ENCODE results near the gene SLC26A11.
"Not testable (repeated sequence)": the region's sequence is repeated elsewhere in the genome, so short reads cannot be mapped to it uniquely, and the experiment has no call there.

SLC26A11 gene

GRCh38 chr17:80281516-80281915 is 61.3 kb downstream of the SLC26A11 start:
- DNase-seq (ENCODE audit: low spot score), result no peak

- DNase-seq (ENCODE audit: low spot score), result peak; percentile 55
These were observed 63.1 kb downstream of the SLC26A11 start for GRCh38 chr17:80283116-80283852.

GRCh38 chr17:80284631-80285030 is 64.4 kb downstream of the SLC26A11 start:
- peak; percentile 40 for DNase-seq (ENCODE audit: low spot score)

GRCh38 chr17:80285237-80285920 is 65.2 kb downstream of the SLC26A11 start:
- no peak for DNase-seq (ENCODE audit: low spot score)

GRCh38 chr17:80286638-80286960 is 66.4 kb downstream of the SLC26A11 start:
- DNase-seq (ENCODE audit: low spot score), result no peak

- DNase-seq (ENCODE audit: low spot score), result no peak
These were observed 66.8 kb downstream of the SLC26A11 start for GRCh38 chr17:80287038-80287437.

GRCh38 chr17:80287806-80288567 is 67.8 kb downstream of the SLC26A11 start:
- no peak for DNase-seq (ENCODE audit: low spot score)

- DNase-seq (ENCODE audit: low spot score), result no peak
These were observed 69.4 kb downstream of the SLC26A11 start for GRCh38 chr17:80289616-80290015.

- DNase-seq (ENCODE audit: low spot score), result no peak
These were observed 69.9 kb downstream of the SLC26A11 start for GRCh38 chr17:80290156-80290555.

GRCh38 chr17:80291260-80291659 is 71.0 kb downstream of the SLC26A11 start:
- no peak for DNase-seq (ENCODE audit: low spot score)

GRCh38 chr17:80291691-80292487 is 71.7 kb downstream of the SLC26A11 start:
- DNase-seq (ENCODE audit: low spot score), result no peak

GRCh38 chr17:80292521-80292971 is 72.3 kb downstream of the SLC26A11 start:
- no peak for DNase-seq (ENCODE audit: low spot score)

GRCh38 chr17:80294210-80294609 is 74.0 kb downstream of the SLC26A11 start:
- DNase-seq (ENCODE audit: low spot score), result no peak

GRCh38 chr17:80294653-80295052 is 74.4 kb downstream of the SLC26A11 start:
- no peak for DNase-seq (ENCODE audit: low spot score)

- DNase-seq (ENCODE audit: low spot score), result no peak
These were observed 74.9 kb downstream of the SLC26A11 start for GRCh38 chr17:80295146-80295545.

- DNase-seq (ENCODE audit: low spot score), result no peak
These were observed 75.3 kb downstream of the SLC26A11 start for GRCh38 chr17:80295559-80295958.

- no peak for DNase-seq (ENCODE audit: low spot score)
These were observed 76.0 kb downstream of the SLC26A11 start for GRCh38 chr17:80296221-80296620.

- DNase-seq (ENCODE audit: low spot score), result no peak
These were observed 77.9 kb downstream of the SLC26A11 start for GRCh38 chr17:80297996-80298560.

- not testable (repeated sequence) for DNase-seq (ENCODE audit: low spot score)
These were observed 79.3 kb downstream of the SLC26A11 start for GRCh38 chr17:80299350-80300100.

- not testable (repeated sequence) for DNase-seq (ENCODE audit: low spot score)
These were observed 80.5 kb downstream of the SLC26A11 start for GRCh38 chr17:80300756-80301155.

All from SK-N-DZ (cell line).